ENCODE measurements around the gene SETX.

GRCh38 chr9:132268725-132269352, 85.9 kb downstream of the SETX start:
- TF ChIP-seq CTCF (conservative IDR thresholded peaks at IDR 0.05; ENCODE audit: low read length), result peak; percentile 99
- TF ChIP-seq EZH2phosphoT487 (IDR thresholded peaks at IDR 0.05; ENCODE audit: borderline replicate concordance, low read depth, low read length), result no peak

All from OCI-LY7 (cell line).